ENCODE results near the gene GPD2.

DNA sequence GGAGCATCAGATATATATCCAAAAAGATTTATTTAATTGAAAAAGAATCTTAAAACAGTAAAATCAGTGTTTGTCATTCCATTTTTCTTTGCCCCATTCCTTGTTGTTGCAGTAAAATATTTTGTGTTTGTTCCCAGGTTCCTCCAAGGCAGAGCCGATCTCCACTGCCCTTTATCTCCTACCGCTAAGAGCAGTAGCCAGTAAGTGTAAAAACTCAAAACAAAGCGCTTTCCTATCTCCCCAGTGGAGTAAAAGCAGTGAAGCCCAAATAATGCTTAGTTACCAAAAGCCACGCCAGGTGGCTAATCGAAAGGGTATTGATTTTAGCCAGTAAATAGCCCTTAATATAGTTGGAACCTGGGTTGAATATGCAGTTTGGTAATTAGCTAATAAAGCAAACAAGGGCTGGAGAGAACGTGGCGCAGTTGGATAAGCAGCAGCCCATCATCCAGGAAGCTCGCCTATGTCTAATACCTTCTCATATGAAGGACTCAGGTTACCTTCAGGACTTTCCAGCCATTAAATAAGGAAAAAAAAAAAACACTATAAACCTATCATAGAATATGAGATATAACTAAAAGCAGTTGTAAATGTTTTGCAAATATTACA is 12.4 kb upstream of the GPD2 start:
- TF ChIP-seq, protein P1, sequence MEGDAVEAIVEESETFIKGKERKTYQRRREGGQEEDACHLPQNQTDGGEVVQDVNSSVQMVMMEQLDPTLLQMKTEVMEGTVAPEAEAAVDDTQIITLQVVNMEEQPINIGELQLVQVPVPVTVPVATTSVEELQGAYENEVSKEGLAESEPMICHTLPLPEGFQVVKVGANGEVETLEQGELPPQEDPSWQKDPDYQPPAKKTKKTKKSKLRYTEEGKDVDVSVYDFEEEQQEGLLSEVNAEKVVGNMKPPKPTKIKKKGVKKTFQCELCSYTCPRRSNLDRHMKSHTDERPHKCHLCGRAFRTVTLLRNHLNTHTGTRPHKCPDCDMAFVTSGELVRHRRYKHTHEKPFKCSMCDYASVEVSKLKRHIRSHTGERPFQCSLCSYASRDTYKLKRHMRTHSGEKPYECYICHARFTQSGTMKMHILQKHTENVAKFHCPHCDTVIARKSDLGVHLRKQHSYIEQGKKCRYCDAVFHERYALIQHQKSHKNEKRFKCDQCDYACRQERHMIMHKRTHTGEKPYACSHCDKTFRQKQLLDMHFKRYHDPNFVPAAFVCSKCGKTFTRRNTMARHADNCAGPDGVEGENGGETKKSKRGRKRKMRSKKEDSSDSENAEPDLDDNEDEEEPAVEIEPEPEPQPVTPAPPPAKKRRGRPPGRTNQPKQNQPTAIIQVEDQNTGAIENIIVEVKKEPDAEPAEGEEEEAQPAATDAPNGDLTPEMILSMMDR (IDR thresholded peaks at IDR 0.05), result no peak
- TF ChIP-seq POLR2AphosphoS5 (IDR thresholded peaks at IDR 0.05), result no peak
- TF ChIP-seq POLR2A (IDR thresholded peaks at IDR 0.05), result no peak

Data from breast epithelium (tissue), 3 donors.